Measurements from ENCODE around the gene NKIRAS2. TPM values are rescaled to one million over a fixed set of nuclear protein-coding genes. Genes with fewer than 3 reads are reported as not detected.
A peak's percentile ranks its signal among the peaks of the same experiment; 100 is the strongest.

Gene NKIRAS2
- total and polyA plus RNA-seq, 10 donors, result 11.3 to 38.8 (median 22.7) TPM

DNA sequence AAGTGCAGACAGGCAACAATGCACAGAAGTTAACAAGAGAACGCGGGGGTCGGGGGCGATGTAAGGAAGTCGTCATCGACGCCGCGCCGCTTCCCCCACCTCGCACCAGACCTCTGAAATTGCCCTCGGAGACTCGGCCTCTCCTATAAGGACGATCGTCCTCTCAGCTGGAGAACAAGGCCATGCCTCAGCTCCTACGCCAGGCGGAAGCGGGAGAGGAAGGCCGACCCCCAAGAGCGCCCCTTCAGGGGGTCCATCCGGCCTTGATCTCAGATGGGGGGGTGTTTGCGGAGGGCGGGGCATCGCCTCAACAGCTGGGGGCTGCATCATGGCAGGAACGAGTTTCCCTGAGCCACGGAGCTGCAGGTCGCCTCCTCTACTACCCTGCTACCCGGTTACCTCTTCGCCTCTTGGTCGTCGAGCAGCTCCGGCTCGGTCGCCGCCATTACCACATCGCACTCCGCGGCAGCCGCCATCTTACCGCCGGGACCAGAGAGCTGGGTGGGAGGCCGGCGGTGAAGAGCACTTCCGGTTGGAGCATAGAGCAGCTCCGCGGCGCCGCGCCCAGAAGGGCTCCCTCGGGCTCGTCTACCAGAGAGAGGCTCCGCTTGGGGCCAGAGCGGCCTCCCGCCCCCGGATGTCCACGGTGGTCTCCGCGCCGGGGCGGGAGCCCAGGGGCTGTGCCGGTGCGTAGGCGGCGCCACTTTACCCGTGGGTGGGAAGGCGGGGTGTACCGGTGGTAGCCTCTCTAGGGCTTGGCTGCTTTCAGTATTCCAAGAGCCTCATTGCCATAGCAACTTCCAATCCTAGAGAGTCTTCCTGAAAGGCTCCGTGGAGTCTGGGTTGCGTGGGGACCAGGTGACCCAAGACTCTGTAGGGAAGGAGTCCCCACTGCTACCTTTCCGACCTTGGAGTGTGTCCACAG, 2.7 kb upstream of the NKIRAS2 start, which contains the start of gene DNAJC7:
DNAJC7 (minus strand) TSS at position 499 of the 925 bp plus-strand sequence; CDS start at position 476, 23 bp downstream.
- Histone ChIP-seq H3K4me3 (peak within 1 kb of the TSS; percentile 75 to 98 (median 92)), H3K27me3 (replicated peaks in 1 of 7) (no peaks in the 10 kb centered on the region), H3K36me3 (peaks cover 0 to 25% (median 4%) of the 10 kb centered on the region in 6 donors), H3K9me3 (no peaks in the 10 kb centered on the region), H3K4me1 (peaks cover 41 to 91% (median 80%) of the 10 kb centered on the region in 6 donors), H3K27ac (peak within 1 kb of the TSS; percentile 89 to 96 (median 94))
- DNase-seq, result peak; percentile 99
- WGBS, 5 donors, result 0 to 1% (median 0%) methylated on average over 51 to 70 of the region's 70 CpGs
- intact Hi-C loops (cut with DNase I; ENCODE audit: low total_unique reads), result loop anchor here (10.0 kb wide), 1 partner anchor 52 kb away; the partner anchor contains the start of gene CNP
- TF ChIP-seq, protein P1, sequence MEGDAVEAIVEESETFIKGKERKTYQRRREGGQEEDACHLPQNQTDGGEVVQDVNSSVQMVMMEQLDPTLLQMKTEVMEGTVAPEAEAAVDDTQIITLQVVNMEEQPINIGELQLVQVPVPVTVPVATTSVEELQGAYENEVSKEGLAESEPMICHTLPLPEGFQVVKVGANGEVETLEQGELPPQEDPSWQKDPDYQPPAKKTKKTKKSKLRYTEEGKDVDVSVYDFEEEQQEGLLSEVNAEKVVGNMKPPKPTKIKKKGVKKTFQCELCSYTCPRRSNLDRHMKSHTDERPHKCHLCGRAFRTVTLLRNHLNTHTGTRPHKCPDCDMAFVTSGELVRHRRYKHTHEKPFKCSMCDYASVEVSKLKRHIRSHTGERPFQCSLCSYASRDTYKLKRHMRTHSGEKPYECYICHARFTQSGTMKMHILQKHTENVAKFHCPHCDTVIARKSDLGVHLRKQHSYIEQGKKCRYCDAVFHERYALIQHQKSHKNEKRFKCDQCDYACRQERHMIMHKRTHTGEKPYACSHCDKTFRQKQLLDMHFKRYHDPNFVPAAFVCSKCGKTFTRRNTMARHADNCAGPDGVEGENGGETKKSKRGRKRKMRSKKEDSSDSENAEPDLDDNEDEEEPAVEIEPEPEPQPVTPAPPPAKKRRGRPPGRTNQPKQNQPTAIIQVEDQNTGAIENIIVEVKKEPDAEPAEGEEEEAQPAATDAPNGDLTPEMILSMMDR (IDR thresholded peaks at IDR 0.05 in 8 of 11, conservative IDR thresholded peaks at IDR 0.05 in 3 of 11), result peak in 4 of 11 experiments; percentile 6 to 30 (median 13)
- TF ChIP-seq POLR2AphosphoS5 (IDR thresholded peaks at IDR 0.05) (peak; percentile 85 to 94 (median 89)), POLR2A (IDR thresholded peaks at IDR 0.05) (peak in 2 of 3 donors; percentile 2 to 55)

DNA sequence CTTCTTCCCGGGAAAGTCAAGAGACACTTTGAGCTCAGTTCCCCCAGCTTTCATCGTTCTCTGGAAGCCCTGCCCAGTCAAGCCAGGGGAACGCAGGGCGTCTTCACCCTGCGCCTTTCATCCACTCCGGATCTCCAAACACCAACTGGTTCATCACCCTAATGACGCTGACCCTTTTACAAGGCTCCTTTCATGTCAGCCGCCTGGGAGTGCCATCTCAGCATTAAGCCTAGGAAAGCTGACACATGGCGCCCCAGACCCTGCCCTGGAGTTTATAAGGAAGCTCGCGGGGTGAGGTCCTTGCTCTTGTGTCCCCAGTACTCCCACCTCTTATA, 2.1 kb upstream of the NKIRAS2 start:
- TF ChIP-seq, protein P1 (IDR thresholded peaks at IDR 0.05 in 8 of 11, conservative IDR thresholded peaks at IDR 0.05 in 3 of 11), result no peak
- TF ChIP-seq POLR2AphosphoS5 (IDR thresholded peaks at IDR 0.05), result no peak
- TF ChIP-seq POLR2A (IDR thresholded peaks at IDR 0.05), result no peak
- peak; percentile 72 for DNase-seq
- Histone ChIP-seq H3K9me3 (no peaks in the 10 kb centered on the region), H3K27me3 (replicated peaks in 1 of 7) (no peaks in the 10 kb centered on the region), H3K4me1 (peaks cover 36 to 91% (median 76%) of the 10 kb centered on the region in 6 donors), H3K27ac (peak overlapping the region; percentile 89 to 96 (median 94)), H3K4me3 (peak overlapping the region; percentile 75 to 98 (median 92)), H3K36me3 (peaks cover 0 to 31% (median 11%) of the 10 kb centered on the region in 6 donors)
- intact Hi-C loops (cut with DNase I; ENCODE audit: low total_unique reads), result loop anchor here (10.0 kb wide), 1 partner anchor 53 kb away; the partner anchor contains the start of gene CNP
- 8 to 12% (median 9%) methylated on average over 11 of the region's 11 CpGs for WGBS, 5 donors

DNA sequence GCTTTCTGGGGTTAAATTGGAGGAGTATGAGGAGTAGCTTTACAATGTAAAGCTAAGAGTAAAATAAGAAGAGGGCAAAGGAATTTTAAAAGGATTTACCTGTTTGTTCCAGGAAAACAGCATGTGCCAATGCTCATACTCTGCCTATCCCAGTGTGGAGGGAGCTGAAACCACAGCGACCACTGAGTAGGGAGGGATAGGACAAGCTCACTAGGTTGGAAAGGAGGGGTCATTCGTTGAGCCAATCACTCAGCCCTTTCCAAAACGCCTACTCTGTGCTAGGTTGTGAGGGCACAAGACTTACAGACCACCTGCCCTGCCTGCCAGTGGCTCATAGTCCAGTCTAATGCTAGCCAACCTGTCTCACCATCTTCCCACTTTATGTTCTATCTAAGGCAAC, 1.6 kb upstream of the NKIRAS2 start:
- Histone ChIP-seq H3K27ac (peak overlapping the region in 4 of 8 donors; percentile 94 to 96 (median 95)), H3K4me3 (peak overlapping the region in 6 of 8 donors; percentile 75 to 98 (median 92)), H3K27me3 (replicated peaks in 1 of 7) (no peaks in the 10 kb centered on the region), H3K36me3 (peaks cover 0 to 36% (median 16%) of the 10 kb centered on the region in 6 donors), H3K4me1 (peaks cover 36 to 91% (median 74%) of the 10 kb centered on the region in 6 donors), H3K9me3 (no peaks in the 10 kb centered on the region)
- DNase-seq, result peak; percentile 31
- intact Hi-C loops (cut with DNase I; ENCODE audit: low total_unique reads), result loop anchor here (10.0 kb wide), 1 partner anchor 54 kb away; the partner anchor contains the start of gene CNP
- WGBS, 5 donors, result 47 to 58% (median 48%) methylated on average over 3 of the region's 3 CpGs
- TF ChIP-seq, protein P1 (IDR thresholded peaks at IDR 0.05 in 8 of 11, conservative IDR thresholded peaks at IDR 0.05 in 3 of 11), result no peak
- TF ChIP-seq POLR2AphosphoS5 (IDR thresholded peaks at IDR 0.05) (no peak), POLR2A (IDR thresholded peaks at IDR 0.05) (no peak)
